HFFc6 (cell line): ENCODE data around the gene AADAT. TPM values are rescaled to one million over a fixed set of nuclear protein-coding genes. Genes with fewer than 3 reads are reported as not detected.
"Not testable (repeated sequence)": the region's sequence is repeated elsewhere in the genome, so short reads cannot be mapped to it uniquely, and the experiment has no call there.

Experiments
- DNase-seq: peaks from one replicate; pipeline ENCODE4 v3.0.0-alpha.2; 2018
- H3K27ac Mint-ChIP-seq: 2 replicates; pipeline ENCODE4 v1.8.0; 2020; ENCODE audit warnings: mild to moderate bottlenecking, mixed read lengths
- H3K27me3 Mint-ChIP-seq: 2 replicates; pipeline ENCODE4 v1.8.0; 2021; ENCODE audit warnings: mild to moderate bottlenecking, moderate library complexity, mixed read lengths; ENCODE audit not compliant: insufficient read depth
- H3K36me3 Mint-ChIP-seq: 2 replicates; pipeline ENCODE4 v1.8.0; 2021; ENCODE audit warnings: low read depth, mixed read lengths
- H3K4me1 Mint-ChIP-seq: 2 replicates; pipeline ENCODE4 v1.8.0; 2020; ENCODE audit warnings: low read depth, mixed read lengths
- H3K4me3 Mint-ChIP-seq: 2 replicates; pipeline ENCODE4 v1.8.0; 2020; ENCODE audit warnings: mild to moderate bottlenecking, moderate library complexity, mixed read lengths
- H3K9me3 Mint-ChIP-seq: 2 replicates; pipeline ENCODE4 v1.8.0; 2020; ENCODE audit warnings: mild to moderate bottlenecking, mixed read lengths
- CTCF ChIP-seq: fragments of 200-600 bp; sonication (generic); IDR thresholded peaks from 2 replicates; pipeline ENCODE4 v1.5.0; 2021; ENCODE audit warnings: antibody characterized with exemption, mild to moderate bottlenecking
- total RNA-seq, 6 experiments: library from RNA; stranded (reverse); fragmentation: NEBNext Ultra II Directional; extraction: Animal tissue kit (Norgen Biotek cat#: 25700); gene quantifications; 2 replicates in 1 of 6; 3 replicates in 5 of 6; pipeline ENCODE4 v1.2.3, GENCODE V29; 2021

AADAT gene
- total RNA-seq, 6 experiments from 2014 or later: 5.6 to 6.6 (median 6.0) TPM

- Mint-ChIP-seq H3K4me3 (no peak overlapping the region), H3K27ac (no peak overlapping the region), H3K4me1 (no peaks in the 10 kb centered on the region), H3K36me3 (peaks cover 12% of the 10 kb centered on the region), H3K9me3 (peaks cover 14% of the 10 kb centered on the region), H3K27me3 (peaks cover 7% of the 10 kb centered on the region)
- DNase-seq: no peak
- TF ChIP-seq CTCF: no peak
These were observed 38.6 kb upstream of the AADAT start for GRCh38 chr4:170128219-170128804.

GRCh38 chr4:170127758-170128157, 38.0 kb upstream of the AADAT start:
- Mint-ChIP-seq H3K36me3 (peaks cover 7% of the 10 kb centered on the region), H3K9me3 (peaks cover 8% of the 10 kb centered on the region), H3K27ac (no peak overlapping the region), H3K27me3 (peaks cover 7% of the 10 kb centered on the region), H3K4me1 (no peaks in the 10 kb centered on the region), H3K4me3 (no peak overlapping the region)
- DNase-seq: no peak
- TF ChIP-seq CTCF: no peak

GRCh38 chr4:170124406-170124805, 34.6 kb upstream of the AADAT start:
- Mint-ChIP-seq H3K9me3 (no peaks in the 10 kb centered on the region; the same call in 1 of the 2 replicates), H3K27ac (no peak overlapping the region)

GRCh38 chr4:170122252-170122651, 32.5 kb upstream of the AADAT start:
- TF ChIP-seq CTCF: no peak
- no peaks in the 10 kb centered on the region for H3K4me1 Mint-ChIP-seq
- H3K4me3 Mint-ChIP-seq: no peak overlapping the region
- H3K27me3 Mint-ChIP-seq: peaks cover 21% of the 10 kb centered on the region
- DNase-seq: no peak
- no peak overlapping the region for H3K27ac Mint-ChIP-seq
- H3K36me3 Mint-ChIP-seq: peaks cover 5% of the 10 kb centered on the region; the same call in 1 of the 2 replicates
- H3K9me3 Mint-ChIP-seq: no peaks in the 10 kb centered on the region; the same call in 1 of the 2 replicates

More at GRCh38 chr4:170124406-170124805, 34.6 kb upstream of the AADAT start:
- TF ChIP-seq CTCF: no peak
- Mint-ChIP-seq H3K4me3 (no peak overlapping the region), H3K4me1 (no peaks in the 10 kb centered on the region), H3K36me3 (peaks cover 5% of the 10 kb centered on the region; the same call in 1 of the 2 replicates), H3K27me3 (peaks cover 10% of the 10 kb centered on the region)
- DNase-seq: no peak

GRCh38 chr4:170114636-170115035, 24.9 kb upstream of the AADAT start:
- H3K27ac Mint-ChIP-seq: no peak overlapping the region
- H3K4me3 Mint-ChIP-seq: no peak overlapping the region
- H3K4me1 Mint-ChIP-seq: peaks cover 11% of the 10 kb centered on the region
- H3K27me3 Mint-ChIP-seq: peaks cover 18% of the 10 kb centered on the region
- no peaks in the 10 kb centered on the region for H3K36me3 Mint-ChIP-seq
- TF ChIP-seq CTCF: no peak
- DNase-seq: no peak
- no peaks in the 10 kb centered on the region for H3K9me3 Mint-ChIP-seq

GRCh38 chr4:170114183-170114582, 24.4 kb upstream of the AADAT start:
- H3K4me3 Mint-ChIP-seq, H3K9me3 Mint-ChIP-seq, DNase-seq, H3K36me3 Mint-ChIP-seq, H3K27ac Mint-ChIP-seq: not testable (repeated sequence)
- H3K4me1 Mint-ChIP-seq: peaks cover 13% of the 10 kb centered on the region
- peaks cover 18% of the 10 kb centered on the region for H3K27me3 Mint-ChIP-seq
